Occipital lobe (tissue), 3 donors: ENCODE results near the gene BRIP1. TPM values are rescaled to one million over a fixed set of nuclear protein-coding genes. Genes with fewer than 3 reads are reported as not detected.

ENCODE experiments used
- DNase-seq: peaks from one replicate; lab custom pipeline; 2025; lab: John Stamatoyannopoulos, UW
- small RNA-seq: library from RNA; depleted of rRNA; stranded (forward); fragments of <200 nt; gene quantifications from one replicate; pipeline ENCODE3, GENCODE V24; 2014
- total RNA-seq: library from RNA; depleted of rRNA; stranded (reverse); fragments of >200 nt; gene quantifications from one replicate; pipeline ENCODE4 v1.2.3, GENCODE V29; 2014

BRIP1 gene
- total RNA-seq, 1 donor from 2014 or later: 5.8 TPM

GRCh38 chr17:61634942-61635538 lies 228.3 kb downstream of the BRIP1 start:
- DNase-seq: no peak

GRCh38 chr17:61634011-61634539 lies 229.3 kb downstream of the BRIP1 start:
- DNase-seq: no peak

GRCh38 chr17:61632826-61633225 lies 230.5 kb downstream of the BRIP1 start:
- DNase-seq: no peak

- no peak for DNase-seq
Measured at GRCh38 chr17:61631800-61632199, 231.5 kb downstream of the BRIP1 start.

Small RNA genes within 50 kb of the gene (small RNA-seq; reads per million reads assigned to genes)
- not detected for gene RF00019

Other genes with a start within 250 kb of the BRIP1 start
- 35.9 TPM for gene INTS2, start 64.5 kb upstream of the BRIP1 start, total RNA-seq
- 150 TPM for gene MED13, start 201.8 kb upstream of the BRIP1 start, total RNA-seq